ENCODE measurements around the gene FRAT2. TPM values are rescaled to one million over a fixed set of nuclear protein-coding genes. Genes with fewer than 3 reads are reported as not detected.

The FRAT2 gene
- total RNA-seq, 4 donors from 2014 or later: 16.6 to 29.4 (median 20.3) TPM

- H3K4me3 ChIP-seq: no peak overlapping the region
- H3K27me3 ChIP-seq: no peaks in the 10 kb centered on the region
- TF ChIP-seq POLR2A (IDR thresholded peaks at IDR 0.05): no peak
- no peak overlapping the region for H3K27ac ChIP-seq
- H3K4me1 ChIP-seq: no peaks in the 10 kb centered on the region
- 75 to 79% methylated on average over 10 of the region's 10 CpGs for WGBS, 2 donors
- no peaks in the 10 kb centered on the region for H3K36me3 ChIP-seq
- intact Hi-C loops (cut with DNase I): no loop called here
- no peak for DNase-seq
- H3K9me3 ChIP-seq: no peaks in the 10 kb centered on the region
Observed at GRCh38 chr10:97307866-97308780, 26.4 kb downstream of the FRAT2 start.

GRCh38 chr10:97307441-97307840 is 27.1 kb downstream of the FRAT2 start:
- no peaks in the 10 kb centered on the region for H3K36me3 ChIP-seq
- WGBS, 2 donors: 83 to 100% methylated on average over 1 of the region's 1 CpG
- H3K27me3 ChIP-seq: no peaks in the 10 kb centered on the region
- no peaks in the 10 kb centered on the region for H3K4me1 ChIP-seq
- H3K4me3 ChIP-seq: no peak overlapping the region
- H3K9me3 ChIP-seq: no peaks in the 10 kb centered on the region
- no peak for TF ChIP-seq POLR2A (IDR thresholded peaks at IDR 0.05)
- DNase-seq: no peak
- intact Hi-C loops (cut with DNase I): no loop called here
- no peak overlapping the region for H3K27ac ChIP-seq

GRCh38 chr10:97302088-97302791 is 32.3 kb downstream of the FRAT2 start:
- intact Hi-C loops (cut with DNase I): no loop called here
- no peak for DNase-seq
- WGBS, 2 donors: 84 to 93% methylated on average over 7 to 8 of the region's 11 CpGs

GRCh38 chr10:97300980-97301379 is 33.5 kb downstream of the FRAT2 start:
- WGBS, 2 donors: 86 to 93% methylated on average over 3 of the region's 3 CpGs

More at GRCh38 chr10:97302088-97302791, 32.3 kb downstream of the FRAT2 start:
- H3K4me1 ChIP-seq: no peaks in the 10 kb centered on the region
- TF ChIP-seq POLR2A (IDR thresholded peaks at IDR 0.05) (no peak), CTCF (IDR thresholded peaks at IDR 0.05) (no peak)
- H3K27me3 ChIP-seq: no peaks in the 10 kb centered on the region
- H3K36me3 ChIP-seq: no peaks in the 10 kb centered on the region
- no peaks in the 10 kb centered on the region for H3K9me3 ChIP-seq
- H3K4me3 ChIP-seq: no peak overlapping the region
- H3K27ac ChIP-seq: no peak overlapping the region

GRCh38 chr10:97298223-97298571 is 36.3 kb downstream of the FRAT2 start:
- DNase-seq: no peak
- WGBS, 2 donors: 74 to 85% methylated on average over 3 of the region's 3 CpGs
- H3K27ac ChIP-seq: no peak overlapping the region
- H3K4me3 ChIP-seq: no peak overlapping the region
- intact Hi-C loops (cut with DNase I): no loop called here
- H3K36me3 ChIP-seq: no peaks in the 10 kb centered on the region
- no peaks in the 10 kb centered on the region for H3K4me1 ChIP-seq
- H3K9me3 ChIP-seq: no peaks in the 10 kb centered on the region
- no peak for TF ChIP-seq CTCF (IDR thresholded peaks at IDR 0.05)
- TF ChIP-seq POLR2A (IDR thresholded peaks at IDR 0.05): no peak
- H3K27me3 ChIP-seq: no peaks in the 10 kb centered on the region

More at GRCh38 chr10:97300980-97301379, 33.5 kb downstream of the FRAT2 start:
- TF ChIP-seq POLR2A (IDR thresholded peaks at IDR 0.05) (no peak), CTCF (IDR thresholded peaks at IDR 0.05) (no peak)
- H3K27me3 ChIP-seq: no peaks in the 10 kb centered on the region
- no peaks in the 10 kb centered on the region for H3K9me3 ChIP-seq
- no peak overlapping the region for H3K27ac ChIP-seq
- H3K4me3 ChIP-seq: no peak overlapping the region
- no peaks in the 10 kb centered on the region for H3K36me3 ChIP-seq
- no peaks in the 10 kb centered on the region for H3K4me1 ChIP-seq
- intact Hi-C loops (cut with DNase I): no loop called here
- DNase-seq: no peak
